ENCODE data around the gene DLG2. TPM values are rescaled to one million over a fixed set of nuclear protein-coding genes. Genes with fewer than 3 reads are reported as not detected.

DLG2 gene
- polyA plus RNA-seq, 3 donors: 0.24 to 0.39 TPM; not detected in 1

DNA sequence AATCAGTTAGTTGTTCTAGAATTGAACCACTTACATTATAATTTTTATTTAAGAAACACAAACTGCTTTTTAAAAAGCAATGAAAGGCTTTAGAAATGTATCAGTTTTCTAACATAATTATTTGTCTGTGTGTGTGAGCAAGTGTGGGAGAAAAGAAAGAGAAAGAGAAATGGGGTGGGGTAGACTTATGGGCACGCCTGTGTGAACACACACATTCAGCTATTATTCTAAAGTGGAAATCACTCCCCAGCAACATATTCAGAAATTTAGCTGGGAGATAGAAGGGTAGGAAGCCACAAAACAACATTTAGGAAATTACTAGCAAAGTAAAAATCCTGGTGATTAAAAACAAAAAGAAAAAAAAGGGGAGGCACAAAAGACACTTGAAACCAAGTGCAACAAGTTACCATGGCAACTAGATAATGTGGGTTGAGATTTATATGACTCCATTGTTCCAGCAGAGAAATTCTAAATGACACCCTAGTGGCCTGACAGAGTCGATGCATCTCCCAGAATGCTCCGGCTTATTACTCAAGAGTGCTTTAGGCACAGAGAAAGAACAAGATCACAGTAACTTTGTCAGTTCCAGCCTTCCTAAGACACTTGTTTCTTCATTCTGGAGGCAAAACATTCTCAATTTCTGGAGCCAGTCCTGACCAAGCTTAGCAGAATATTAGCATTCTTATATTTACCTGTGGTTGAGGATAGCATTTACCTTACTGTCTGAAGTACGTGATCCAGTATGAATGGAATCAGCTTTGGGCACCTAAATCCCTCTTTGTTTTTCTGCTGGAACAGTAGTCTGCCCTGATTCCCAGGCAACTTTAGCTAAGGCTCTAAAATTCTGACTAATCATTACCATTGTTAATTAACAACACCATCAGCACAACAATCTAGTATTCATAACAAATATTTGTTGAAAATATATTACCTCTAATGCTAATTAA is 444.4 kb downstream of the DLG2 start:
- Histone ChIP-seq H2AFZ (ENCODE audit: insufficient read depth, low read depth, low read length, poor library complexity, severe bottlenecking) (no peak overlapping the region), H3K9ac (ENCODE audit: insufficient read depth, low read length, poor library complexity, severe bottlenecking) (no peak overlapping the region), H3K4me3 (replicated peaks in 1 of 3; ENCODE audit: low read depth in 2 of 3, low read length in 3 of 3) (no peak overlapping the region), H4K20me1 (ENCODE audit: insufficient read depth, low read length) (no peaks in the 10 kb centered on the region), H3K9me3 (replicated peaks in 1 of 2; ENCODE audit: control insufficient read depth in 1 of 2, insufficient read depth in 1 of 2, low read length in 2 of 2) (peaks cover 0 to 6% of the 10 kb centered on the region in 2 donors), H3K4me2 (replicated peaks; ENCODE audit: extremely low read depth, low read length, poor library complexity, severe bottlenecking) (no peak overlapping the region), H3K36me3 (replicated peaks in 1 of 2; ENCODE audit: control insufficient read depth in 1 of 2, insufficient read depth in 2 of 2, low read length in 2 of 2) (no peaks in the 10 kb centered on the region), H3K79me2 (ENCODE audit: insufficient read depth, low read length) (no peaks in the 10 kb centered on the region), H3K4me1 (ENCODE audit: control insufficient read depth in 1 of 2, insufficient read depth in 2 of 2, low read length in 2 of 2) (no peaks in the 10 kb centered on the region), H3K27ac (ENCODE audit: low read depth in 1 of 2, low read length in 2 of 2) (no peak overlapping the region), H3K27me3 (ENCODE audit: control insufficient read depth in 2 of 2, insufficient read depth in 2 of 2, low read length in 2 of 2) (no peaks in the 10 kb centered on the region)
- Mint-ChIP-seq H3K4me1 (no peaks in the 10 kb centered on the region), H3K27ac (no peak overlapping the region), H3K4me3 (no peak overlapping the region), H3K9me3 (peaks cover 0 to 2% (median 0%) of the 10 kb centered on the region in 7 donors), H3K36me3 (no peaks in the 10 kb centered on the region), H3K27me3 (ENCODE audit: low read depth in 3 of 3) (no peaks in the 10 kb centered on the region)
- TF ChIP-seq, protein P1, sequence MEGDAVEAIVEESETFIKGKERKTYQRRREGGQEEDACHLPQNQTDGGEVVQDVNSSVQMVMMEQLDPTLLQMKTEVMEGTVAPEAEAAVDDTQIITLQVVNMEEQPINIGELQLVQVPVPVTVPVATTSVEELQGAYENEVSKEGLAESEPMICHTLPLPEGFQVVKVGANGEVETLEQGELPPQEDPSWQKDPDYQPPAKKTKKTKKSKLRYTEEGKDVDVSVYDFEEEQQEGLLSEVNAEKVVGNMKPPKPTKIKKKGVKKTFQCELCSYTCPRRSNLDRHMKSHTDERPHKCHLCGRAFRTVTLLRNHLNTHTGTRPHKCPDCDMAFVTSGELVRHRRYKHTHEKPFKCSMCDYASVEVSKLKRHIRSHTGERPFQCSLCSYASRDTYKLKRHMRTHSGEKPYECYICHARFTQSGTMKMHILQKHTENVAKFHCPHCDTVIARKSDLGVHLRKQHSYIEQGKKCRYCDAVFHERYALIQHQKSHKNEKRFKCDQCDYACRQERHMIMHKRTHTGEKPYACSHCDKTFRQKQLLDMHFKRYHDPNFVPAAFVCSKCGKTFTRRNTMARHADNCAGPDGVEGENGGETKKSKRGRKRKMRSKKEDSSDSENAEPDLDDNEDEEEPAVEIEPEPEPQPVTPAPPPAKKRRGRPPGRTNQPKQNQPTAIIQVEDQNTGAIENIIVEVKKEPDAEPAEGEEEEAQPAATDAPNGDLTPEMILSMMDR (IDR thresholded peaks at IDR 0.05): no peak
- no peak for DNase-seq
- WGBS (ENCODE audit: insufficient coverage): 50% methylated on average over 2 of the region's 4 CpGs
- intact Hi-C loops (cut with micrococcal nuclease): no loop called here

DNA sequence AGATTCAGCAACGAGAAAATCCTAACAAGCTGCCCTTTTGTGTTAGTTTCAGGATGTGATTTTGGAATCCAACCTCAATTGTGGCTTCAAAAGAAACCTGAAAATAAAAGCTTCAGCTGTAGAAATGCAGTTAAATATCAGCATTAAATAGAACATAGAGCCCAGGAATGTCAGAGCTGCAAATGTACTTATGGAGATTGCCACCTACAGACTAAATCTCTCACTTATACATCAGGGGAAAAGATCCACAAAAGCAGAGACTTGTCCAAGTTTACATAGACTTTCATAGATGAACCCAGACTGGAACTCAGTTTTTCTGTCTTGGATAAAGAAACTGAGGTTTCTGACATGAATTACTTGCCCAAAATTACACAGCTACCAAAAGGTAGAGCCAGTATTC is 446.6 kb downstream of the DLG2 start:
- no peaks in the 10 kb centered on the region for H4K20me1 ChIP-seq (ENCODE audit: insufficient read depth, low read length)
- H2AFZ ChIP-seq (ENCODE audit: insufficient read depth, low read depth, low read length, poor library complexity, severe bottlenecking): no peak overlapping the region
- H3K79me2 ChIP-seq (ENCODE audit: insufficient read depth, low read length): no peaks in the 10 kb centered on the region
- DNase-seq: no peak
- H3K36me3 ChIP-seq (replicated peaks in 1 of 2; ENCODE audit: control insufficient read depth in 1 of 2, insufficient read depth in 2 of 2, low read length in 2 of 2): no peaks in the 10 kb centered on the region
- no peak overlapping the region for H3K9ac ChIP-seq (ENCODE audit: insufficient read depth, low read length, poor library complexity, severe bottlenecking)
- no peaks in the 10 kb centered on the region for H3K27me3 ChIP-seq (ENCODE audit: control insufficient read depth in 2 of 2, insufficient read depth in 2 of 2, low read length in 2 of 2)
- no CpG with 5 or more reads among the region's 1 CpG for WGBS (ENCODE audit: insufficient coverage)
- Mint-ChIP-seq H3K27ac (no peak overlapping the region), H3K4me3 (no peak overlapping the region), H3K27me3 (ENCODE audit: low read depth in 3 of 3) (no peaks in the 10 kb centered on the region), H3K4me1 (no peaks in the 10 kb centered on the region), H3K36me3 (no peaks in the 10 kb centered on the region), H3K9me3 (peaks cover 1 to 4% (median 3%) of the 10 kb centered on the region in 7 donors)
- no peak overlapping the region for H3K27ac ChIP-seq (ENCODE audit: low read depth in 1 of 2, low read length in 2 of 2)
- no peak overlapping the region for H3K4me2 ChIP-seq (replicated peaks; ENCODE audit: extremely low read depth, low read length, poor library complexity, severe bottlenecking)
- H3K4me1 ChIP-seq (ENCODE audit: control insufficient read depth in 1 of 2, insufficient read depth in 2 of 2, low read length in 2 of 2): no peaks in the 10 kb centered on the region
- H3K4me3 ChIP-seq (replicated peaks in 1 of 3; ENCODE audit: low read depth in 2 of 3, low read length in 3 of 3): no peak overlapping the region
- H3K9me3 ChIP-seq (replicated peaks in 1 of 2; ENCODE audit: control insufficient read depth in 1 of 2, insufficient read depth in 1 of 2, low read length in 2 of 2): no peaks in the 10 kb centered on the region
- intact Hi-C loops (cut with micrococcal nuclease): no loop called here
- TF ChIP-seq, protein P1 (IDR thresholded peaks at IDR 0.05): no peak

All from CD14-positive monocyte (primary cell).